HG02759 (cell line): ENCODE measurements around the gene METTL5.
"Not testable (repeated sequence)": the region's sequence is repeated elsewhere in the genome, so short reads cannot be mapped to it uniquely, and the experiment has no call there.

Experiments used
- ATAC-seq: cut with Tn5 transposase; IDR thresholded peaks from one replicate; pipeline ENCODE4 v1.9.1; 2021; ENCODE audit warnings: mild to moderate bottlenecking, moderate library complexity; ENCODE audit not compliant: unreplicated experiment

The METTL5 gene

GRCh38 chr2:169834401-169834800 lies 9.7 kb upstream of the METTL5 start:
- ATAC-seq, result no peak

GRCh38 chr2:169828141-169828811 lies 3.6 kb upstream of the METTL5 start:
- peak; percentile 23 for ATAC-seq

GRCh38 chr2:169827272-169828140 lies 2.8 kb upstream of the METTL5 start, which contains the start of gene UBR3:
Gene UBR3, plus strand, starts transcription at chr2:169827454. Its CDS starts 54 bp downstream, at chr2:169827508.
- ATAC-seq, result peak; percentile 81

GRCh38 chr2:169823996-169824372 lies 721 bp downstream of the METTL5 start:
- ATAC-seq, result no peak

GRCh38 chr2:169822785-169823392 lies 1.8 kb downstream of the METTL5 start:
- no peak for ATAC-seq

GRCh38 chr2:169822036-169822435 lies 2.7 kb downstream of the METTL5 start:
- no peak for ATAC-seq

GRCh38 chr2:169820101-169820500 lies 4.6 kb downstream of the METTL5 start:
- ATAC-seq, result not testable (repeated sequence)

GRCh38 chr2:169819106-169819505 lies 5.6 kb downstream of the METTL5 start:
- ATAC-seq, result no peak

GRCh38 chr2:169818241-169818640 lies 6.5 kb downstream of the METTL5 start:
- no peak for ATAC-seq

GRCh38 chr2:169817369-169817768 lies 7.3 kb downstream of the METTL5 start:
- ATAC-seq, result not testable (repeated sequence)

- not testable (repeated sequence) for ATAC-seq
Observed at GRCh38 chr2:169816961-169817360, 7.7 kb downstream of the METTL5 start.

- ATAC-seq, result no peak
Observed at GRCh38 chr2:169815849-169816248, 8.9 kb downstream of the METTL5 start.

GRCh38 chr2:169808221-169808620 lies 16.5 kb downstream of the METTL5 start:
- no peak for ATAC-seq

- no peak for ATAC-seq
Observed at GRCh38 chr2:169806586-169806985, 18.1 kb downstream of the METTL5 start.

- ATAC-seq, result no peak
Observed at GRCh38 chr2:169803480-169803879, 21.2 kb downstream of the METTL5 start.

GRCh38 chr2:169798718-169799592 lies 25.8 kb downstream of the METTL5 start, which contains the start of gene SSB:
Gene SSB, plus strand, starts transcription at chr2:169798871. Its CDS starts 2,090 bp downstream, at chr2:169800961.
- ATAC-seq, result peak; percentile 97

- ATAC-seq, result peak; percentile 1
Observed at GRCh38 chr2:169798397-169798717, 26.3 kb downstream of the METTL5 start.

GRCh38 chr2:169797601-169798000 lies 27.1 kb downstream of the METTL5 start:
- ATAC-seq, result no peak

GRCh38 chr2:169796441-169796840 lies 28.3 kb downstream of the METTL5 start:
- no peak for ATAC-seq

GRCh38 chr2:169795181-169795580 lies 29.5 kb downstream of the METTL5 start:
- ATAC-seq, result no peak

- no peak for ATAC-seq
Observed at GRCh38 chr2:169790581-169790980, 34.1 kb downstream of the METTL5 start.
